SH-SY5Y (cell line): ENCODE measurements around the gene SDC3.

Source experiments
- GATA2 ChIP-seq: IDR thresholded peaks from 2 replicates; pipeline ENCODE4 v1.6.1; 2011; ENCODE audit warnings: mild to moderate bottlenecking, low read depth, low read length
- GATA3 ChIP-seq: IDR thresholded peaks from 2 replicates; pipeline ENCODE4 v1.6.1; 2011; ENCODE audit warnings: low read depth, mild to moderate bottlenecking, low read length, moderate library complexity

SDC3 gene

DNA sequence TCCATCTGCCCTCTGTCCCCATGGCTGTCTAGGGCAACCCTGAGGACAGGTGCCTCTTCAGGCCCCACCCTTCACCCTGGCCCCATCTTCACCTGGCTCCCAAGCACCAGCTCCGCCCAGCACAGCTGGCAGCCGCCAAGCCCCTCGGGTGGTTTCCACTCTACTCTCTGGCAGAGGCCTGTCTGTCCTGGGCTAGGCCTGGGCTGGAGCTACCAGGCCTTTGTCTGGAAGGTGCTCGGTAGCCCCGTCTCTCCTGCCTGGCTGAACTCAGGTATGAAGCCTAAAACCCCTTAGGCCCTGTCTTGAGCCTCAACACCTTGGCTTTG, 17.4 kb downstream of the SDC3 start:
- TF ChIP-seq GATA3 (no peak), GATA2 (no peak)

DNA sequence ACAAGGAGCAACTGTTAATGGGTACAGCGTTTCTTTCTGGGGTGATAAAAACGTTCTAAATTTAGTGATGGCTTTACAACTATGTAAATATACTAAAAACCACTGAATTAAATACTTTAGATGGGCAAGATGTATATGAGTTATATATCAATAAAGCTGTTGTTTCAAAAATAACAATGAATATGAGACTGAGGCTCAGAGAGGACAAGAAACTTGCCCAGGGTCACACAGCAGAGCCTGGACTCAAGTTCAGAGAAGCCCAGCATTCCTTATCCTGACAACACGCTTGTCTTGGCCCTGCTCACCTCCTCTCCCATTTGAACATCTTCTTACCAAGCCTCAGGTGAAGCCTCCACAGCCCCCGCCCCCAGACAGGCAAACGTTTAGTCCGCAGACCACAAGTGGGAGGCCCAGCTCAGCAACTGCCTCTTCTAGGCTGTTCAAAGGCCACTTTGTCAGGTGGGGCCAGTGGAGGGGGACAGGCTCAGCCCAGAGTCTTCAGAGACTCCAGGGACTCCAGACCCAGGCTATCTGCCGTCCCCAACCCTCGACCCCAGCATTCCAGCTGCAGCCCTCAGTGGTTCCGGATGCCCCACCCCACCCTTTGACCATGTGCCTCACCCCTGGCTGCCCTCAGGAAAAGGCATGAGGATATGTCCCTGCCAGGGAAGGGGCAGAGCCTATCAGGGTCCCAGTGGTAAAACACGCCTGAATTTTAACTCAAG, 17.9 kb downstream of the SDC3 start:
- TF ChIP-seq GATA2 (no peak), GATA3 (no peak)

DNA sequence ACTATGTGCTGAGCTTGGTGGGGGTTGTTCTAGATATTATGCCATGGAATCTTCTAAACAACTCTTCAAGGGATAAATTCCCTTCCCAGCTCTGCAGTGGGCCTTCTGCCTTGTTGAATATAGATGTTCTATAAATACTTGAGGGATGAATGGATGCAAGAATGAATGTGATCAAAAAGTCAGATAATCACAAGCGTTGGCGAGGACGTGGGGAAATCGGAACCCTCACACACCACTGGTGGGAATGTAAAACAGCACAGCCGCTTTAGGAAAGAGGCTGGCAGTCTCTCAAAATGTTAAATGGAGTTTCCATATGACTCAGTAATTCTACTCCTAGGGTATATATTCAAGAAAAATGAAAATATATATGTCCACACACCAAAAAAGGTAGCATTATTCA, 19.0 kb downstream of the SDC3 start:
- TF ChIP-seq GATA2, result no peak

DNA sequence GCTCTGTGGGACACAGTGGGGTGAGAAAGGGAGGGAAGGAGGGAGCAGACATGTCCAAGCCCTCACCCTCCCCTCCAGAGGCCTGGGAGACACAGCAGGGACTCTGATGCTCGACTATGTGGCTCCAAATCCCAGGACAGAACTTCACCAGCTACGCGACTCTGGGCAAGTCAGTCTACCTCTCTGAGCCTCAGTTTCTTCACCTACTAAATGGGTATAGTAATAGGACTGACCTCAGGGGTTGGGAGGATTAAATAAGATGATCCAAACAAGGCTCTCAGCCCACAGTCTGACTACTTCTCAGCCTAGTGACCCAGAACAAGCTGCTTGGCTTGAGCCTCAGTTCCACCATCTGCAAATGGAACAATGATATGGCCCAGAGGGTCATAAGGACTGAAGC, 19.6 kb downstream of the SDC3 start:
- TF ChIP-seq GATA3, result no peak
- TF ChIP-seq GATA2, result no peak

DNA sequence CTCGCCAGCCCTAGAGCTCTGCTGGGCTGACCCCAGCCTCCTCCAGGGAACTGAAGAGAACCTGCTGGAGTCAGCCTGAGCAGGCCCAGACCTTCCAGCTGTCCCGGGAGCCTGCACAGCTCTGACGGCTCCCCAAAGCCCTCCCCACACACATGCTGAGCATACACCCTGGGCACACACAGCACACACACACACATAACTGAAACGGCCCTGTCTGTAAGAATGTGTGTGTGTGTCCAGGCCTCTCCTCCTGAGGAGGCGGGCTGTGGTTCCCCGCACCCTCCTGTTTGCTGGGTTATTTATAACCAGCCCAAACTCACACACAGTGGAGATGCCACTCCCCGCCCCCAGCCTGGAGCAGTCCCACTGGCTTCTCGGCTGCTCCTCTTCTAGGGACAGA, 20.2 kb downstream of the SDC3 start:
- TF ChIP-seq GATA2 (no peak), GATA3 (no peak)

DNA sequence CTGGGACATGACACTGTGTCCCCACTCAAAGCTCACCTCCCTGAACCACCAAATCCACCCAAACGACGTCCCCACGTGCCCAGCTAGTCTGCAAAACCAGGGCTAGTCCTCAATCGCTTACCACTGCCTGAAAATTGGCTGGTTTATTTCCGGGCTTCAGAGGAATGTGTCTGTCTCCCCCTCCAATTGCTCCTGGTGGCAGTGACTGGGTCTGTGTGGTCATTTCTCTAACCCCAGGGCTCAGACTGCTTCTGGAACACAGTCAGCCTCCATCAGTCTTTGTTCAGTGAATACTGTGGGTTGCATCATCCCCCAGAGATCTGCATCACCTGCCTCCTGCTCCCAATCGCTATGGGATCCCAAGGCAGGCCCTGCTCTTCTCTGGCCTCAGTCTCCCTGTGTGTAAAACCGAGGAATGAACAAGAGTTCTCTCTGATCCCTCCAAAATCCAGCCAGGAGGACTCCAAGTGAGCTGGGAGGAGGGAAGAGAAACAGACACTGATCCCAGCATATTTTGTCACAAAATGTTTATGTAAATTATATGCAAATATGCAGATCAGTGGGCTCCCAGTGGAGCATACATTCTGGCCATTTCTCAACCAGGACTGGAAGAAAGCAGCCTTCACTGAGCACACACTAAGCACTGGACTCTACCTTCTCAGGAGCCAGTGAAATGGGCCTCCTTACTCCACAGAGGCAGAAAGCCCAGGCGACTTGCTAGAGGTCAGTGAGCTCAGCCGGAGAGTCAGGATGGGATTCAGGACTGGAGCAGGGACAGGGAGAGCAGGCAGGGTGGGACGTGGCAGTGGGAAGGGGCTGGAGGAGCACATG, 20.9 kb downstream of the SDC3 start:
- TF ChIP-seq GATA3 (no peak), GATA2 (0 out of 2 replicates have a peak, but pooled peaks have one; percentile 22)

DNA sequence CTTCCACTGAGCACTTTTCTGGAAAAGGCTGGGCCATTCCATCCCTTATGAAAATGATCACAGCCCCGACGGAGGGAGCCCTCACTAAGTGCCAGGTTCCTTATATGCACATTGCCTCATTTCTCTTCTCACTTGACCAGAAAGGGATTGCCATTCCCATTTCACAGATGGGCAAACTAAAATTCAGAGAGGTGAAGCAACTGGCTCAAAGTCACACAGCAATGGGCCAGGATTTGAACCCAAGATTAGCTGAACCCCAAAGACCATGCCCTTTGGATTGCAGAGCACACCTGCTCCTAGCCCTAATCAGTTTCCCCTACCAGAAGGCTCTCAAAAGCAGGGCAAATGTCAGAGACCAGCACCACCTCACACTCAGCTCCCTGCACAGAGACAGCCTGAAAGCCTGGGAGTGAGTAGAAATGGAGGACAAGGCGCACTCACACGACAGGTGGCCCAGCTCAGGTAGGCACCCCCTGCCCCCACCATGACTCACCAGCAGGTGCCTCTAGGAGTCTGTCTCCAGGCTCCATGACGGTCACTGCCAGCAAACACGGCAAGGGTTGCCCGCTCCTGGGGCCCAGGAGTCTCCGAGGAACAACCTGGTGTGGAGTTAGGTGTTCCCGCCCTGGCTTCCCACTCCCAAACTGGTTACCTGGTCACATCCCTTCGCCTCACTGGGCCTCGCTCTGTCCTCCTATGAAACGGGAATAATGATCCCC, 21.7 kb downstream of the SDC3 start:
- TF ChIP-seq GATA2 (no peak), GATA3 (no peak)

DNA sequence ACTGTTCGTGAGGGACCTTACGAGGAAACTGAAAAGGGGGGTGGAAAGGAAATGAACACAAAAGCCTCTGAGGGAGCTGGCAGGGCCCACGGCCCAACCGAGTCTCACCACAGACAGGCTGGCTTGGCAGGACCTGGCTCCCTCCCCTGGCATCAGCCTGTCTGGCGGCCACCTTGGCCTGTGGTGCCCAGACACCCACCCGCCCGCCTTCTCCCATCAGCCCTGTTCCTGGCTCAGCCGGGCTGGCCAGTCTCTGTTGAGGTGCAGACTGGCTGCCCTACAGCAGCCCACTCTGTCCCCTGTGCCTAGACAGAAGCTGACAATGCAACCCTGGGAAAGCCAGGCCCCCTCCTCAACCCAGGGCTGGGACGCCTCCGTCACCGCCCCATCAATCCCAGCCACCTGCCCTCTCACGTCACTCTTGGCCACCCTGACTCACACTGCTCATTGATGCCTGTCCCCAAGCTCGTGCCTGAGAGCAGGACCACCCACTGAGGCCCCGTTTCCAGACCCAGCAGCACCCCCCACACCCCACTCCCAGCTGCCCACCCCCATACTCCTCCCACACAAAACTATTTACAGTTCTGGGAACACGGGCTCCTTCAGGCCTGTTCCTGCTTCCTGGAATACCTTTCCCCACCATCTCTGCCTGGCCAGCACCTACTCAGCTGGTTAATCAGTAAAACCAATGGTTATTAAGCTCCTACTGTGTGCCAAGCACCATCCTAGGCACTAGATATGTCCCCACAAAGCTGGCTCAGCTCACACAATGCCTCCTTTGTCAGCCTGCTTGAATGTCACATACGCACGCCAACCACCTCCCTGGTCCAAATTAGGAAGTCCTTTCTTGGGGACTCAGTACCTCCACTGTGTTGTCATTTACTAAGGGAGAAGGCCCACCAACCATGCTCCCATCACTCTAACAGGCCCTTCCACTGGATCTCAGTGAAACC, 22.7 kb downstream of the SDC3 start:
- TF ChIP-seq GATA3 (no peak), GATA2 (no peak)

DNA sequence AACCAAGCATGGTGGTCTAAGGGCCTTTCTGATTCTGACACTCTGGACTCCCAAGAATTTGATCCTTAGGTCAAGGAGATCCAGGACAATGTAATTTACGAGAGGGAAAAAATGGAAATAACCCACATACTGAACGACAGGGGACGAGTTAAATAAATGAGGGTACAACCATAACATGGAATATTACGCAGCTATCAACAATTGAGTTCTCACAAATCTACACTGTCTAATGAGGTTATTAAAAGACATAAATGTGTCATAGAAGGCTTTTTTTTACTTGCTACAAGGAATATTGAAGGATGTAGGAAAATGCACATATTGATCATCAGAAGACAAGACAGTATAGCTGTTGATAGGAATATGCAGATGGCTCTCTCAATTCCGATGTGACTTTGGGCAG, 23.8 kb downstream of the SDC3 start:
- TF ChIP-seq GATA3, result no peak
- no peak for TF ChIP-seq GATA2

DNA sequence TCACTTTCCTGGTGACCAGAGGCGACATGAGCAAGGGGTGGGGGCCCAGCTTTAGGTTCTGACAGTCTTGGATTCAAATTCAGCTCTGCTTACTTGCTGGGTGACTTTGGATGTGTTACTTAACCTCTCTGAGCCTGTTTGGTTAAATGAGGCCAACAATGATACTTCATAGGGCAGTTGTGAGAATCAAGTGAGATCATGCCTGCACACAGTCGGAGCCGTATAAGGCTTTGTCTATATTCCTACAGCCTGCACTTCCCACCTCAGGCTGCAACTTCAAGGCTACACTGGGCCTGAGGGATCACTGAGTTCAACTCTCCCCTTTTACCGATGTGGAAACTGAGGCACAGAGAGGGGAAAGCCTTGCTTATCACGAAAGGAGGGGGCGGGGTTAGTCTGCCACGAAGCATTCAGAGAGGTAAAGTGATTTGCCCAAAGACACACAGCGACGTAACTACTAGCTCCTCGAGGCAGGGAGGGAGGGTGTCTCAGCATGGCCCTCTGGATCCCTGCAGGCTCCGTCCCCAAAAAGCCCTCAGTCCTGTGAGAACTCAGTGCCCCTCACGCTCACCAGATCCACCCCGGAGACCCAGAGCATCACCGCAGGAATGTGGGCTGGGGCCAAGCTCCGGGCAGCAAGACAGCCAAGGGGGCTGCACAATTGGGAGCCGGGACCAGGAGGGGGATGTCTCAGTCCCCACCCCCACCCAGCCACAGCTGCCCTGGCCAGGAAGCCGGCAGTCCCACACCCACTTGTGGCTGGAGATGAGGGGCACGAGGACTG, 25.0 kb downstream of the SDC3 start:
- TF ChIP-seq GATA3 (no peak), GATA2 (no peak)

DNA sequence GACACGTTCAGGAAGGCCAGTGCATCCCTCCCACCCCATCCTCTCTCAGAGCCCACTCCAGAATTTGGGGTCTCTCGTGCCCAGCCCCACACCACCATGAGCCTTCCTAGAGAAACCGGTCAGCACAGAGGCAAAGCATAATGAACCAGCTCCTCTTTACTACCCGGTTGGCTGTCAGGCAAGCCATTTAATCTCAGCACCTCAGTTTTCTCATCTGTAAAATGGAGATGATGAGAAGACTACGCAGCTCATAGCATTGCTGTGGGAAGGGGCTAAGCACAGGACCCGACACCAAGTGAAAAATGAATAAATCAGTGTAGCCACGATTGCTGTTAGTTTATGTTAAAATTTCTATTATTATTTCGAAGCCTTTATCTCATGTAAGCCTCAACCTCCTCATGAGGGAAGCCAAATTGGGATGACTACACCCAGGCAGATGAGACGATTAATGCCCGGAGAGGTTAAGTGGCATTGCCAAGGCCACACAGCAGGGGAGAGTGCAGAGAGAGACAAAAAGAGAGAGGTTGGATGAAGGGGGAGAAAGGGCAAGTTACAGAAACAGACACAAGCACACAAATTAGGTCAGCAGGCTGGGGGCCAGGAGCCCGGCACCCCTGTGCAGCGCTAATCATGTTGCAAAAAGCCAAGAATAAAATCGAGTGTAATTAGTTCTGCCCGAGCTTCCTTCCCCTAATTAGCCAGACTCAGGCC, 25.7 kb downstream of the SDC3 start:
- TF ChIP-seq GATA3 (no peak), GATA2 (no peak)

DNA sequence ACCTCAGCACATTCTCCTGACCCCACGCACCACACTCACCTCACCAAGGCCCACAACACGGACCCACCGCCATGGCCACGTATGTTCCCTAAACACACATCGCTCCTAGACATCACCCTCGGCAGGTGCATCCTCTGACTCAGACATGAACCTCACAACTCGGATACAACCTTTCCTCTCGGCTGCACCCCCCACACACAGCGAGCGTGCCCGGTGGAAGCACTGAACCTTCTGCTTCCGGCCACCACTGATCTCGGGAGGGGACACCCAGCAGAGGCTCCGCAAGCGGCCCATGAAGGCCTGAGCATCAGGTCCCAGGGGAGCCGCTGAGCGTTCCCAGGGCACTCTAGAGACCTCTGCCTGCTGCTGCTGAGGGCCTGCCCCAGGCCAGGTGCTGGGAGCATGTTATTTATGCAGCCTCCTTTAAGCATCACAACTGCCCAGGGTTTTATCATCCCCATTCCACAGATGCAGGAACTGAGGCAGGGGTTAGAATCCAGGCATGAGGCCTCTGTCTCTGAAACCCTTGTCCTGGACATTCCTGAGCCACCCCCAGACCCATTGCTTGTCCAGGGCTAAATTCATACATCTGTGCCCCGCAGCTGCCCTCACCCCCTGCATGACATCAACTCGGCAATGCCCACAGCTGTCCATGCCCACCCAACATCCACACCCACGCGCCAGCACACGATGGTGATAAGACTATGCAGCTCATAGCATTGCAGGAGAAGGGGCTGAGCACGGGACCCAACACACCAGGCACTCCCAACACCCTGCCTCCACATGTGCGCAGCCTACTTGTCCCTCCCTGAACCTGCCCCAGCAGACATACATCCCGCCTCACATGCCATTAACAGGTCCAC, 27.0 kb downstream of the SDC3 start:
- TF ChIP-seq GATA3 (no peak), GATA2 (no peak)
